Skin of body (tissue), 2 donors: ENCODE results near the gene PDE6C. TPM values are rescaled to one million over a fixed set of nuclear protein-coding genes. Genes with fewer than 3 reads are reported as not detected.
"Not testable (repeated sequence)": the region's sequence is repeated elsewhere in the genome, so short reads cannot be mapped to it uniquely, and the experiment has no call there.

ENCODE experiments used
- DNase-seq: peaks from one replicate; lab custom pipeline; 2025; lab: John Stamatoyannopoulos, UW
- total RNA-seq: library from RNA; depleted of rRNA; stranded (reverse); fragments of >200 nt; gene quantifications from one replicate; pipeline ENCODE4 v1.2.3, GENCODE V29; 2014

The PDE6C gene
- total RNA-seq, 1 donor from 2014 or later = not detected

DNA sequence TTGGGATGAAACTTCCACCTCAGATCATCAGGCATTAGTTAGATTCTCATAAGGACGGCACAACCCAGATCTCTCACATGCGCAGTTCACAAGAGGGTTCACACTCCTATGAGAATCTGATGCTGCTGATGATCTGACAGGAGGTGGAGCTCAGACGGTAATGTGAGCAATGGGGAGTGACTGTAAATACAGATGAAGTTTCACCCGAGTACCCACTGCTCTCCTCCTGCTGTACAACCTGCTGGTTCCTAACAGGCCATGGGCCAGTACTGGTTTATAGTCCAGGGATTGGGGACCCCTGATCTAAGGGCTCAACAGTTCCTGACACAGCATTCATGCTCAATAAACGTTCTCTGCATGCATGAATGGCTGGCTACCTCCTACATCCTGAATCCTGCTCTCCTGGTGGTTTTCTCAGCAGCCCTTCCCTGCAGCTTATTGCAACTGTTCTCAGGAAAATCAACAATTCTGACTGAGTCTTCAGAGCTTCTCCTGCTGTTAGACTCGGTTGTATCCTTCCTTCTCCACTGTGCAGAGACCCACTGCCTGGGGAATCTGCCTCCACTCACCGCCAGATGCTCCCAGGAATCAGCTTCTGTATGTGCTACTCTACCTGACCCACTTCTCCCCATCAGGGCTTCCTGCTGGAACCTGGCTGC is 17.4 kb downstream of the PDE6C start:
- DNase-seq = no peak

DNA sequence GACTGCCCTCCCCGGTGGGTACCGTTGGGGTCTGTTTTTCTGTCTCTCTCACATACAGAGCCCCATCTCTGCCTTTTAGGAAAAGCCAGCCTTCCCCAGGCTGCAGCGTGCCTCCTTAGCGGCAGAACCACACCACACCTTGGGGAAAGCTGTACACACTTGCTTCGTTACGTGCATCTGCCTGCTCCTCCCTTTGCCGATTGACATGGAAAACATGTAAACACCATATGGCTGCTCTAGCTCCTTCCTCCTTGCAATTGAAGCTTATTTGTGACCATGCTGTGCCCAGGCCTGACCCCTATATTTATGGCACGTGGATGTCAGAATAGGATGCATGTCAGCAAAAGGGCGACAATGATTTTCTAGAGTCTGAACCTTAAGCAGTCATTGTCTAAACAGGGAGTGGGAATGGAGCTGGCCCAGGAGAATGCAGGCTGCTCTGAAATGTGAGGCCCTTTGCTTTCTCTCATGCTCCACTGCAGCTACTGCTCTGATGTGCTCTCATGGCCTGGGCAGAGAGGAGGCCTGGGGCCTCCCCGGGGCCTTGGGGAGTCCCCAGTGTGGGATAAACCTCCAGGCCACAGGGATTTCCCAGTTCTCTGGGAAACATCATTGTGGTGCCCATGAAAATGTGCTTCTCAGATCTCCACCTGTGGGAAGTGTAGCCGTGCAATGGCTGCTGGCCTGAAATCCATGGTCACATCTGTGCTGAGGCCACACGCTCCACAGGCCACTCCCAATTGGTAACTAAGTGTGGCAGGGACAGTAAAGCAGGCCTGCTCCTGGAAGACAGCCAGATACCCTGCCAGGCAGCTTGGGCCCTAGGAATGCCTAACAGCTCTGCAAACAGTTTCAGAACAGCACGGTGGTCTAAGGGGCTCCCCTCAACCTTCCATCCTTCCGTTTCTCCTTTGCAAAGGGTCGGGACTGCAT is 18.6 kb downstream of the PDE6C start:
- no peak for DNase-seq

DNA sequence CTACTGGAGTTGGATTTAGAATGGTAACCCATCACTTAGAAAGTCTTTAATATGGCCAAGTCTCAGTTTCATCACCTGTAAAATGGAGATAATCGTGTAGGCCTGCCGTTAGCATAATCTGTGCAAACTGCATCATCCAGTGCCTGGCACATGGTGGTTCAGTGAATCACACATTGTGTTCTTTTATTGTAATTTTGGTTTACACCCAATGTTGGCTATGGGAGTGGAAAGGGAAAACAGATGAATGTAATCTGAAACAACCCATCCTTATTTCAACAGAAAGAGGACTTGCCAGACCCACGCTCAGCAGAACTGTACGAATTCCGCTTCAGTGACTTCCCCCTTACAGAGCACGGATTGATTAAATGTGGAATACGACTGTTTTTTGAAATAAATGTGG is 27.5 kb downstream of the PDE6C start:
- no peak for DNase-seq

DNA sequence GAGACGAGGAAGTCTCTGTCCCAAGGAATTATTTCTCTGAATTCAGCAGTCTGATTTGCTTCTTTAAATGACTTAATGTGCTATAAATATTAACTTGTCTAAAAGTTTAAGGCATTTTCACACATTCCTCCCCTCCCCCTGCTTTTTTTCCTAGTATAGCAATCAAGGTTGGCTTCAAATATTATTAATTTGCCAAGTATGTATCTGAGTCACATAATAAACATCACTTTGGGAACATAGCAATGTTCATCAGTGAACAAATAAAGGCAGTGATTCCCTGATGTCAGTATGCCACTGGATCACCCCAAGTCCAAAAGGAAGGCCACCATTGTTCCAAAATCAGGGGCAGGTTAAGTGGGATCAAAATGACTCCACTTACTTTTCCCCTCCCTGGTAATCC is 40.5 kb downstream of the PDE6C start:
- no peak for DNase-seq

DNA sequence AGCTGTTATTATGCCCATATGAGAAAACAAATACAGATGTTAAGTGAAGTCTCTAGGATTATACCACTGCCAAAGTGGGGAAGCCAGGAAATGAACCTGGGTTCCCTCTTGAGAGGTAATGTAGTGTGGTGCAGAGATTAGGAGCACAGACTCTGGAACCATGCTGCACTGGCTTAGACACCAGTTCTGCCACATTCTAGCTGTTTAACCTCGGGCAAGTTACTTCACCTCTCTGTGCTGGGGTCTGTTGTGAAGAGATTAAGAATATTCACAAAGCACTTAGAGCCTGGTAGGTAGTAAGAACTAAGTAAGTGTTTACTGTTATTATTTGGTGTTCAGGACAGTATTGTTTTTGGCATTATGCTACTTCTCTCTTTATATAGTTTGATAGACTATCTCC is 41.9 kb downstream of the PDE6C start:
- DNase-seq = no peak

DNA sequence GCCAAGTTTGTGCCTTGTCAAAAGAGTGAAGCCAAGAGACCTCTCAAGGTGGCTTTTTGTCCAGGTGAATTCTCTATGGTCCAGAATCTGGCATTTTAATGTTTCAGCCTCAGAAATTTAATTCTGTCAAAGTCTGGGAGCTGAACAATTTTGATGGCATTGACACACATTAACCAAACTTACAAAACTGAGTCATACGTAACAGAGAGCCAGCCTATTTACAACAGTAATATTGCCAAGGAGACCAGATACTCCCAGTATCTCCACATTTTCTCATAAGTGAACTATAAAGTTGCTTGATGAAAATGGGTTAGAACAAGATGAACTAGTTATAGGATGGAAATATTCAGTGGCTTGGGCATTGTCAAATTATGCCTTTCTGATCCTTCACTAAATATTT is 43.8 kb downstream of the PDE6C start:
- DNase-seq = no peak

DNA sequence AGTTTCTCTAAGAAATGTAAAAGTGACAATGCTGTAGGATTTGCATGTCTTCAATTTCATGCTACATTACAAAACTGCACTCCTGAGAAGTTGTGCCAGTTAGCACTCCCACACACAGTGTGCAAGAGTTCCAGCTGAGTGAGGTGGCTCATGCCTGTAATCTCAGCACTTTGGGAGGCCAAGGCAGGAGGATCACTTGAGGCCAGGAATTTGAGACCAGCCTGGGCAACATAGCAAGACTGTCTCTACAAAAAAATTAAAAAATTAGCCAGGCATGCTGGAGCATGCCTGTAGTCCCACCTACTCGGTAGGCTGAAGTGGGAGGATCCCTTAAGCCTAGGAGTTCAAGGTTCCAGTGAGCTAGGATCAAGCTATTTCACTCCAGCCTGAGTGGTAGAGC is 45.4 kb downstream of the PDE6C start:
- DNase-seq = no peak

DNA sequence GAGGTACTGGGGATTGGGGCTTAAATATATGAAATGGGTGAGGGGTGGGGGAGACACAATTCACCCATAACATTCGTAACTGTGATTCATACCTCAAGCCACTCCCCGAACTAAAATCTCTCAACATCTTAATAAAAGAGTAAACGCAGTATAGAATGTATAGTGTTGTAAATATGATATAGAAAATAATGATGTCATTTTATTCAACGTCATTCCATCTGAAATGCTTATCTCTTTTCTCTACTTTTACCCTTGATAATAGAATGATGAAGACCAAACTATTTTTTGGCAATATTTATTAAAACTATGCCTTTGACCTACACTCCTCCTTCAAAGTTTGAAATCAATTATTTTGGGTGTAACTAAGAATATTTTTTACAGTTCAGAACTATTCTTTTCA is 53.7 kb downstream of the PDE6C start:
- DNase-seq = no peak

DNA sequence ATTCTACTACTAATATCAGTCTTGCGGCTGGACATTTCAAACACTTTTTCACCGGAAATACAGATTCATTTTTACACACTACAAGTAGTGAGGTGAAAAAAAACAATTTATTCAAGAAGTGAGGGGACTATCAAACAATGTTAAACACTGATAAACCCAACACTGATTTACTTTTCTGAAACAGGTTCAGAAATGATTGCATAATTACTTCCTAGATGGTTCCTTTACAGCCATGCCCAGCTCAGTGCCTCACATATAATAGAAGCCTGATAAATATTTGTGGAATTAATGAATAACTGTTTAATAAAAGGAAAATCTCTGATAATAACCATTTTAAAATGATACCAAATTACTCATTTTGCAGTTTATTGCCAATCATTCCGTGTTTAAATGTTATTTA is 55.5 kb downstream of the PDE6C start:
- DNase-seq = no peak

DNA sequence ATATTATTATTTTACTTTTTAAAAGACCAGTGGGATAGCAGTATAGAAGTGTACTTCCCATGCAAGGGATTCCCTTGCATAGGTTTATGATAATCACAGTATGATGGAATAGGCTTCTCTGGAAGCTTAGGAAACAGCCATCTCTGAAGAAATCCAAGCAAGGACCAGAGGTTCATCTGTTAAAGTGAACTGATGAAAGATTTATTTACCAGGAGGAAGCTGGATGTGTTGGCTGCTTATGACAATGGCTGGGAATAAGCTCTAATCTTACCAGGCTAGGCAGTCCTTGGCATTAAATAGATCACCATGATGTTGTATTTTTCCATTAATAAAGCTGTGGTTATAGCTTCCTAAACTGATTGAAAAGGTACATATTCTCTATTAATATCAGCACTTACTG is 58.0 kb downstream of the PDE6C start:
- DNase-seq = no peak

DNA sequence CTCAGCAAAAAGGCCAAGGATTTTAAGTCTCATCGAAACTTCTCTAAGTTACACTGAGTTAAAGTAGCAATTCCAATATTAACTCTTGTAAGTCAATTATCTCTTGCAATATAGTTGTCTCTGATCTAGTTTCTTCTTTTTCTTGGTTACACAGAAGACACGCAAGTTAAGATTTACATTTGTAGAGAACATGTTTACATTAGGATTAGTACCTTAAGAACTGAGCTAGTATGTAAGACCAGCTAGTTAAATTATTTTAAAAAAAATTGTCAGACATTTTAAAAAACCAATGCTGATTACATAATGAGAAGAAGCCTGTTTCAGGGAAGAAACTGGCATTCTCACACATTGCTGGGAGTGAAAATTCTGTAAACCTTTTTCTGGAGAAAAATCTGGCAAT is 58.7 kb downstream of the PDE6C start:
- no peak for DNase-seq

DNA sequence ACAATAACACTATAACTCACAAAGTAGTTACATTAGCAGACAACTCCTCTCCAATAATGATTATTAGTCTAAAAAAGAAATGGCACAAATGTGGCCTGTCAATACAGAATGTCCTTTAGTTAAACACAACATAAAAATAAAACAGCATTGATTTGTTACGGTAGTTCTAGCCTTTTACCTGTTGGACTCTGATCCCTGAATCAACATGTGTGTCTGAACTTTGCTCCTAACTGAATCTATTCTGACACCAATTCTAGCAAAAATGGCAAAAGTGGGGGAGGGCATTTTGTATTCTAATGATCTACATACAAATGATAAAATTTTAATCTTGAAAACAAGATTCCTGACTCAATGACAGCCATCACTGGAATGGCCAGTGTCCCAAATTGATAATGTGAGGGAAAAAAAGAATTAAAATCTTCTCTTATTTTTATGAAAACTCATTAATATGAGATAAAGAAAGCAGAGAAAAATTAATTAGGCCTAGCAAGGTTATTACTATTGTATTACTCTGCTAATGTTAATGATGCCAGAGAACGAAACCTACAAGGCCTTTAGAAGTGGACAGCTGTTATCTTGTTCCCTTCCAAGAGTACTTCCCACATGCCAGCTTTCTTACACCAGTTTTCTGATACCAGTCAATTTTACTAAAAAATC is 59.8 kb downstream of the PDE6C start:
- DNase-seq = no peak

DNA sequence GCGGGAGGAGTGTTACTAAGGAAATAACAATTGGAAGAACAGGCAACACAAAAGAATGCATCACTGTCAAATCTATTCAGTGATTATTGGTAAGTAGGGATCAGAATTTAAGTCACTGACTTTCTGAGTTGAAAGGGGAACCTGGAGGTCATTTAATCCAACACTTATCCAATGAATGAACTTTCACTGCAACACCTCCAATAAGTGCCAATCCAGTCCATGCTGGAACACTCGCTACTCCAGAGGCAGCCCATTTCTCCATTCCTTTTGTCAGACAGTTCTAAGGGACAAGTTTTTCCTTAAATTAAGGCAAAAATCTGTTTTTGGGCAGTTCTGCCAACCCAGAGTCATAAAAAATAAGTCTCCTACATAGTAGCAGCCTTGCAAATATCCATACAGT is 60.6 kb downstream of the PDE6C start:
- no peak for DNase-seq

DNA sequence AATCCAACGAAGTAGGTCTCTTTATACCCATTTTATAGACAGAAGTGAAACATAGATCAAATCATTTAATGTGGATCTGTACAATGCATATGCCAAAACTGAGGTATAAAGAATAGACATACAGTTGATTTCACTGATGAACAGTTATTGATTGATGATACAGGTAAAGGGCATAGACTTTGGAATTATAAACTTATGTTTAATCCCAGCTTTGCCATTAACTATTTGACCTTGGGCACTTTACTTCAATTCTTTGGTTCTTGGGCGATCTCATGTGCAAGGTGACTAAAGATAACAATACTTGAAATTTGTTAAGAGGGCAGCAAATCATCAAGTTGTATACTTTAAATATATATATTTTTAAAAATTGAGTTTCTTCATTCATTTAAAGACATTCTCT is 61.5 kb downstream of the PDE6C start:
- no peak for DNase-seq

DNA sequence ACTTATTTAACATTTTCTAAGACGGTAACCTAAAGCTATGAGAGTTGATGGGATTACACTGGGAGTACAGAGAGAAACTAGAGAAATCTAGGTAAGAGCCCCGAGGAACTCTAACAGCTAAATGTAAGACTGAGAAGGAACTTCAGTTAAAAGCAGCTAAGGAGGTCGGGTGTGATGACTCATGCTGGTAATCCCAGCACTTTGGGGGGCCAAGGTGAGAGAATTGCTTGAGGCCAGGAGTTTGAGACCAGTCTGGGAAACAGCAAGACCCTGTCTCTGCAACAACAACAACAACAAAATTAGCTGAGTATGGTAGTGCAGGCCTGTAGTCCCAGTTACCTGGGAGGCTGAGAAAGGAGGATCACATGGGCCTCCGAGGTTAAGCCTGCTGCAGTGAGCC is 66.0 kb downstream of the PDE6C start:
- DNase-seq = no peak

DNA sequence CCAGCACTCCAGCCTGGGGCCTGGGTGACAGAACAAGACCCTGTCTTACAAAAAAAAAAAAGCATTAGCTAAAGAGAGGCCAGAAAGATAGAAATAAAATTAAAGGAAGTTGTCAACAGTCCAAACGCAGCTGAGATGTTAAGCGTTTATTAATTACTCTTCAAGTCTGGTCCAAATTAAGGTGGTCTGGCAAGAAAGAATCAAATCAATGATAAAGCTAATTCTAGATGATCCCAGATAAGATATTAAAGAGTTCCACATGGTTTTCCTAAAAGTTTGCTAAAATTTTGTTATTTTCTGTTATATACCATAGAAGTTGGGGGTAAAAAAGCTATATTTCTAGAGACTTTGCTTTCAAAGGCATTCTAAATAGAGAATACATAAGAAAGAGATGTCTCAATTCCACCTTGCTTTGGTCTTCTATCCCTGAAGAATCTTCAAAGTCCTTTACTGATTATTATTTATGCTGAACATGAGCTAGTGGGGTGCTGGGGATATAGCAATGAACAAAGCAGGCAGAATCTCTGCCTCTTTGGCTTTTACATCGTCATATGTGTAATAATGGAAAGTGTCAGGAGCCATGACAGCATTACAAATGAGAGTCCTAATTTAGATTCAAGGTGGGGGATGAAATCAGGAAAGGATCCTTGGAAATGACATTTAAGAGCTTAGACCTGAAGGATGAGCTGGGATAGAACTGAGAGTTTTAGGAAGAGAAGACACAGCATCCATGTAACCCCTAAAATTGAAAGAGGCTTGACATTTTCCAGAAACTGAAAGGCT is 66.7 kb downstream of the PDE6C start:
- no peak for DNase-seq

DNA sequence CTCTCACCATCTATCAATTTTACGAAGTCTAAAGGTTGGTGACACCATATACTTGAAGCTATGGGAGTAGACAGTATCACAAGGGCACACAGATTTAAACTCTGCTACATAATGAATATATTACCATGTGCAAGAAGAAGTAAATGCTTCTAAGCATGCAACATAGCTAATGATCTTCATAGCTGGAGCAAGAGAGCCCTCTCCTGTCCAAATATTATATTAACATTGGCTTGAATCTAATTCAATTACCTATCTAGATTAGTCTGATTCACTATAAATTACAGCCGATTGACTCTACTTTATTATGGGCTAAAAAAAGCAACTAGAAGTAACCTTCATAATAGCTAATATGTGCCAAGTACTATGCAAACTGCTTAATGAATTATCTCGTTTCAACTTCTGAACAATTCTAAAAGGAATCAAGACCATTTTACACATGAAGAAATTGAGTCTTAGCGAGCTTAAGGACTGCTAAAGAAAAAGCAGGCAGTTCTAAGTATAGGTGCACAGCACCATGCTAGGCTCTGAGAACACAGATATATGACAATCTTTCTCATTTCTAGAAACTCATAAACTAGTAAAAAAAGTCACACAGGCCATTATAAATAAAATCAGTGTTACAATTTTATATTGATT is 68.2 kb downstream of the PDE6C start:
- DNase-seq = no peak

DNA sequence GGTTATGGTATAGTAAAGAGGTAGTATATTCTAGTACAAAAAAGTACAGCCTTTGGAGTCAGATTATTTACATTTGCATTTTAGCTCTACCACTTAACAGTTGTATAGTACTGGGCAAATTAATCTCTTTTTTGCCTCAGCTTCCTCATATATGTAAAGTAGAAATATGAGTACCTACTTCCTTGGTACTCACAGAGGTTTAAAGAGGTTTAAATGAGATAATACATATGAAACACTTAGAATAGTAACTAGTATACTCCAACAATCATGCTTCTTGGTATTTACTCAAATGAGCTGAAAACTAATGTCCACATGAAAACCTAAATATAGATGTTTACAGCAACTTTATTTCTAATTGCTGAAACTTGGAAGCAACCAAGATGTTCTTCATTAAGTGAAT is 75.4 kb downstream of the PDE6C start:
- DNase-seq = no peak

DNA sequence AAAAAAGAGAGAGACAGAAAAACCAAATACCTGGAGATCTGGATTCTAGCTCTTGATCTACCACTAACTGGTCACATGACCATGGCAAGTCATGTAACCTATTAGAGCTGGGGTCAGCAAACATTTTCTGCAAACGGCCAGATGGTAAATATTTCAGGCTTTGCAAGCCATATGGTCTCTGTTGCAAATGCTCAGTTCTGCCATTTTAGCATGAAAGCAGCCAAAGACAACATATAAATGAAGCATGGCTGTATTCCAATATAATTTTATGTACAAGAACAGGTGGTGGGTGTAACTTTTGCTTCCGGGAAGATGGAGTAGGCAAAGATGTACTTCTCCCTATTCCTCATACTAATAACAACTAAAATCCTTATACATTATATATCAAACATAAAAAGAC is 83.4 kb downstream of the PDE6C start:
- DNase-seq = no peak

DNA sequence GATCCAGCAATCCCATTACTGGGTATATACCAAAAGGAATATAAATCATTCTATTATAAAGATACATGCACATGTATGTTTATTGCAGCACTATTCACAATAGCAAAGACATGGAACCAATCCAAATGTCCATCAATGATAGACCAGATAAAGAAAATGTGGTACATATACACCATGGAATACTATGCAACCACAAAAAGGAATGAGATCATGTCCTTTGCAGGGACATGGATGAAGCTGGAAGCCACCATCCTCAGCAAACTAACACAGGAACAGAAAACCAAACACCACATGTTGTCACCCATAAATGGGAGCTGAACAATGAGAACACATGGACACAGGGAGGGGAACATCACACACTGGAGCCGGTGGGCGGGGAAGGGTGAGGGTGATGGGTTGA is 84.2 kb downstream of the PDE6C start:
- not testable (repeated sequence) for DNase-seq

DNA sequence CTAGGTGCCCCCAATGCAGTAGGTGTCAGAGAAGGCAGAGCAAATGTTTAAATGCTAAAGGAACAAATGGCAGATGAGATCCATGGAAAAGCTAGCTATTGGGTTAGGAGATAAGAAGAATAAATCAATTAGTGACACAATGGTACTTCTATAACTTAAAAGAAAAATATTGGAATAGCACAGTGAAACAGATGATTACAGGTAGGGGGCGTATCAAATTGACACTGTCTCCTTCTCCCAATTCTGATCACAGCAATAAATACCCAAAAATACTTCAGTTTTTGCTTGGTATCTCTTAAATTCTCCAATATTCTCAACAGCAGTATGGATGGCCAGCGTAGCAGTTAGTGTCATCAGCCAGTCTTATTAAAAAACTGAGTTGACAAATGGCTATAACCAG is 84.9 kb downstream of the PDE6C start:
- no peak for DNase-seq
